Transverse colon (tissue), 4 donors: ENCODE measurements around the gene FLVCR2. TPM values are rescaled to one million over a fixed set of nuclear protein-coding genes. Genes with fewer than 3 reads are reported as not detected.
"Not testable (repeated sequence)": the region's sequence is repeated elsewhere in the genome, so short reads cannot be mapped to it uniquely, and the experiment has no call there.

ENCODE experiments used
- DNase-seq: peaks from one replicate; pipeline ENCODE4 v3.0.0-alpha.2; 2019
- H3K27ac ChIP-seq, 4 donors: fragments of 200-600 bp; sonication (generic); 2 replicates each; pipeline ENCODE4 v1.5.1; 2016 to 2018; ENCODE audit warnings: inconsistent platforms in 4 of 4
- H3K27me3 ChIP-seq: fragments of 200-600 bp; sonication (generic); 2 replicates; pipeline ENCODE4 v1.5.1; 2017; ENCODE audit warnings: inconsistent platforms
- H3K36me3 ChIP-seq, 4 donors: fragments of 200-600 bp; sonication (generic); 2 replicates each; pipeline ENCODE4 v1.5.1; 2017 to 2019; ENCODE audit warnings: inconsistent platforms in 4 of 4
- H3K4me1 ChIP-seq, 4 donors: fragments of 200-600 bp; sonication (generic); 2 replicates each; pipeline ENCODE4 v1.5.1; 2017 to 2020; ENCODE audit warnings: inconsistent platforms in 4 of 4
- H3K4me3 ChIP-seq, 4 donors: fragments of 200-600 bp; sonication (generic); 1 replicate in 1 of 4; 2 replicates in 3 of 4; pipeline versions ENCODE4 v1.5.1 to v1.6.1; 2017 to 2019; ENCODE audit warnings: inconsistent platforms in 4 of 4
- H3K9me3 ChIP-seq, 2 donors: fragments of 200-600 bp; sonication (generic); 2 replicates each; pipeline ENCODE4 v1.5.1; 2017 to 2019; ENCODE audit warnings: inconsistent platforms in 2 of 2
- CTCF ChIP-seq, 5 experiments: fragments of 200-600 bp in 3 of 5; fragments of 450-650 bp in 2 of 5; sonication (generic) in 3 of 5; IDR thresholded peaks; 1 replicate in 2 of 5; 2 replicates in 3 of 5; pipeline ENCODE4 v1.5.1; 2016 to 2017; ENCODE audit warnings: antibody characterized with exemption in 5 of 5, inconsistent platforms in 3 of 5, mild to moderate bottlenecking in 2 of 5, moderate library complexity in 1 of 5
- EP300 ChIP-seq: sonication (generic); formaldehyde crosslinking; IDR thresholded peaks from one replicate; pipeline ENCODE4 v1.6.1; 2017; ENCODE audit warnings: antibody characterized with exemption, low read depth
- POLR2A ChIP-seq: fragments of 450-650 bp; IDR thresholded peaks from one replicate; pipeline ENCODE4 v1.6.1; 2016; ENCODE audit warnings: antibody characterized with exemption, mild to moderate bottlenecking, moderate library complexity
- POLR2AphosphoS5 ChIP-seq, 3 donors: sonication (generic); formaldehyde crosslinking; IDR thresholded peaks; one replicate each; pipeline ENCODE4 v1.6.1; 2016; ENCODE audit warnings: antibody characterized with exemption in 3 of 3
- WGBS, 2 donors: methylation state at CpG; one replicate each; pipeline ENCODE4 v1.1.5; 2018; ENCODE audit warnings: low coverage in 1 of 2; 5-methylcytosine and 5-hydroxymethylcytosine counted together
- in situ Hi-C, 4 donors: fragments of 200-750 bp; cut with MboI; loops; one replicate each; pipeline versions ENCODE4 v1.15.0 to v1.15.1; 2017; ENCODE audit warnings: low sequenced_read_pairs in 3 of 4, low pct_ligation_motif_present in 1 of 4, low pct_unique_long_range_greater_than_20kb in 1 of 4
- intact Hi-C: fragments of 100-400 bp; cut with DNase I; formaldehyde crosslinking; loops from one replicate; pipeline ENCODE4 v1.15.1; 2023; ENCODE audit warnings: low total_unique reads
- total RNA-seq, 4 donors: library from RNA; depleted of rRNA; stranded (reverse); fragments of >200 nt; gene quantifications; one replicate each; pipeline ENCODE4 v1.1.0, GENCODE V29; 2016

Gene FLVCR2
- total RNA-seq, 4 donors from 2014 or later, result 6.2 to 54.5 (median 45.0) TPM

GRCh38 chr14:75595226-75595625 is 16.8 kb downstream of the FLVCR2 start:
- in situ Hi-C loops (no loop called here), intact Hi-C loops (no loop called here)
- Histone ChIP-seq H3K4me3 (no peak overlapping the region), H3K4me1 (no peaks in the 10 kb centered on the region), H3K36me3 (peaks cover 0 to 9% (median 0%) of the 10 kb centered on the region in 4 donors), H3K27me3 (no peaks in the 10 kb centered on the region), H3K27ac (no peak overlapping the region), H3K9me3 (no peaks in the 10 kb centered on the region)
- TF ChIP-seq EP300 (no peak), POLR2AphosphoS5 (IDR thresholded peaks at IDR 0.05) (no peak), POLR2A (no peak), CTCF (IDR thresholded peaks at IDR 0.05) (no peak)
- WGBS, 2 donors, result 94 to 95% methylated on average over 3 of the region's 3 CpGs
- DNase-seq, result no peak

- no peaks in the 10 kb centered on the region for H3K27me3 ChIP-seq
- TF ChIP-seq POLR2A (no peak), POLR2AphosphoS5 (IDR thresholded peaks at IDR 0.05) (no peak), CTCF (IDR thresholded peaks at IDR 0.05) (no peak), EP300 (no peak)
- intact Hi-C loops, result no loop called here
- H3K4me1 ChIP-seq, result peaks cover 0 to 5% (median 2%) of the 10 kb centered on the region in 4 donors
- H3K4me3 ChIP-seq, result no peak overlapping the region
- H3K36me3 ChIP-seq, result peaks cover 0 to 7% (median 0%) of the 10 kb centered on the region in 4 donors
- 76 to 79% methylated on average over 3 of the region's 3 CpGs for WGBS, 2 donors
- in situ Hi-C loops, result no loop called here
- DNase-seq, result no peak
- H3K9me3 ChIP-seq, result no peaks in the 10 kb centered on the region
- H3K27ac ChIP-seq, result no peak overlapping the region
These were observed 18.7 kb downstream of the FLVCR2 start for GRCh38 chr14:75597149-75597548.

GRCh38 chr14:75600100-75600499 is 21.7 kb downstream of the FLVCR2 start:
- H3K27ac ChIP-seq, intact Hi-C loops, H3K27me3 ChIP-seq, H3K4me3 ChIP-seq, H3K36me3 ChIP-seq, H3K9me3 ChIP-seq, in situ Hi-C loops, DNase-seq: not testable (repeated sequence)
- peaks cover 0 to 19% (median 7%) of the 10 kb centered on the region in 4 donors for H3K4me1 ChIP-seq
- WGBS, 2 donors, result 97 to 100% methylated on average over 1 of the region's 1 CpG

GRCh38 chr14:75601061-75601460 is 22.6 kb downstream of the FLVCR2 start:
- H3K27me3 ChIP-seq, H3K4me3 ChIP-seq, in situ Hi-C loops, DNase-seq, H3K36me3 ChIP-seq, H3K27ac ChIP-seq, H3K9me3 ChIP-seq, intact Hi-C loops: not testable (repeated sequence)
- WGBS, 2 donors, result 87 to 90% methylated on average over 2 to 6 of the region's 6 CpGs
- H3K4me1 ChIP-seq, result peaks cover 0 to 27% (median 7%) of the 10 kb centered on the region in 4 donors

- no peaks in the 10 kb centered on the region for H3K27me3 ChIP-seq
- H3K27ac ChIP-seq, result no peak overlapping the region
- intact Hi-C loops (no loop called here), in situ Hi-C loops (no loop called here)
- peaks cover 0 to 27% (median 7%) of the 10 kb centered on the region in 4 donors for H3K4me1 ChIP-seq
- 58 to 62% methylated on average over 3 of the region's 3 CpGs for WGBS, 2 donors
- no peaks in the 10 kb centered on the region for H3K36me3 ChIP-seq
- no peak overlapping the region for H3K4me3 ChIP-seq
- no peaks in the 10 kb centered on the region for H3K9me3 ChIP-seq
- DNase-seq, result no peak
- no peak for TF ChIP-seq POLR2A
- no peak for TF ChIP-seq CTCF (IDR thresholded peaks at IDR 0.05)
- no peak for TF ChIP-seq POLR2AphosphoS5 (IDR thresholded peaks at IDR 0.05)
- TF ChIP-seq EP300, result no peak
These were observed 24.1 kb downstream of the FLVCR2 start for GRCh38 chr14:75602503-75602902.
